Esophagus squamous epithelium (tissue), 4 donors: Measurements from ENCODE around the gene RANBP3.

Experiments used
- CTCF ChIP-seq, 6 experiments: fragments of 450-650 bp in 4 of 6; fragments of 200-600 bp in 2 of 6; sonication (generic) in 2 of 6; IDR thresholded peaks; one replicate each; pipeline ENCODE4 v1.5.1; 2016 to 2019; ENCODE audit warnings: antibody characterized with exemption in 6 of 6, mild to moderate bottlenecking in 4 of 6, moderate library complexity in 4 of 6
- POLR2A ChIP-seq, 4 donors: fragments of 450-650 bp; IDR thresholded peaks; one replicate each; pipeline ENCODE4 v1.6.1; 2017; ENCODE audit warnings: antibody characterized with exemption in 4 of 4, mild to moderate bottlenecking in 4 of 4, moderate library complexity in 3 of 4

- TF ChIP-seq CTCF (IDR thresholded peaks at IDR 0.05) (no peak), POLR2A (IDR thresholded peaks at IDR 0.05) (no peak)
These were observed 18.5 kb downstream of the RANBP3 start for GRCh38 chr19:5959260-5960004.
